SU-DHL-6 (cell line): ENCODE data around the gene BUD13.
A peak's percentile ranks its signal among the peaks of the same experiment; 100 is the strongest.

Experiments used
- H2AFZ ChIP-seq: fragments of 200-600 bp; sonication (generic); 2 replicates; pipeline ENCODE4 v1.6.1; 2014; ENCODE audit warnings: low read depth, mild to moderate bottlenecking, moderate library complexity, mixed read lengths, antibody characterized with exemption, low read length; ENCODE audit not compliant: severe bottlenecking
- H3F3A ChIP-seq: fragments of 200-600 bp; shearing (Covaris generic); 2 replicates; pipeline ENCODE4 v1.6.0; 2016; ENCODE audit warnings: antibody characterized with exemption, mild to moderate bottlenecking; ENCODE audit not compliant: insufficient read depth
- H3K27ac ChIP-seq: fragments of 200-600 bp; sonication (generic); 2 replicates; pipeline ENCODE4 v1.5.1; 2016; ENCODE audit warnings: low read depth, mild to moderate bottlenecking, low read length, moderate library complexity, mixed read lengths
- H3K27me3 ChIP-seq: fragments of 200-600 bp; sonication (generic), shearing (Covaris generic); 2 replicates; pipeline ENCODE4 v1.6.0; 2014; ENCODE audit warnings: mild to moderate bottlenecking, low read length
- H3K36me3 ChIP-seq: fragments of 200-600 bp; sonication (generic); 2 replicates; pipeline ENCODE4 v1.6.1; 2014; ENCODE audit warnings: mild to moderate bottlenecking, low read length, mixed read lengths
- H3K4me2 ChIP-seq: fragments of 300-600, 200-600 bp; shearing (Covaris generic), sonication (generic); 2 replicates; pipeline ENCODE4 v1.6.0; 2014; ENCODE audit warnings: low read length, low read depth, mild to moderate bottlenecking; ENCODE audit not compliant: poor library complexity, severe bottlenecking
- H3K4me3 ChIP-seq: fragments of 200-600 bp; sonication (generic); 2 replicates; pipeline ENCODE4 v1.5.1; 2014; ENCODE audit warnings: antibody characterized with exemption, low read length, mild to moderate bottlenecking, mixed read lengths; ENCODE audit not compliant: insufficient read depth, poor library complexity, severe bottlenecking
- H3K79me2 ChIP-seq: fragments of 200-600 bp; sonication (generic); 2 replicates; pipeline ENCODE4 v1.6.1; 2014; ENCODE audit warnings: mild to moderate bottlenecking, low read length, moderate library complexity; ENCODE audit not compliant: insufficient read depth
- H3K9ac ChIP-seq: fragments of 200-600 bp; sonication (generic); 2 replicates; pipeline ENCODE4 v1.7.0; 2014; ENCODE audit warnings: mild to moderate bottlenecking, low read length
- H3K9me2 ChIP-seq: fragments of 200-600 bp; sonication (generic); replicated peaks from 2 replicates; pipeline ENCODE4 v1.6.1; 2014; ENCODE audit warnings: low read length; ENCODE audit not compliant: insufficient read depth
- H3K9me3 ChIP-seq: fragments of 200-600 bp; sonication (generic); 2 replicates; pipeline ENCODE4 v1.6.1; 2014; ENCODE audit warnings: low read length, mixed read lengths; ENCODE audit not compliant: insufficient read depth
- H4K20me1 ChIP-seq: fragments of 200-600 bp; sonication (generic); 2 replicates; pipeline ENCODE4 v1.6.1; 2014; ENCODE audit warnings: low read depth, mild to moderate bottlenecking, antibody characterized with exemption, low read length, moderate library complexity, mixed read lengths
- CTCF ChIP-seq: fragments of 200-600 bp; sonication (generic); IDR thresholded peaks from one replicate; pipeline ENCODE4 v1.5.1; 2017; ENCODE audit warnings: antibody characterized with exemption, mild to moderate bottlenecking, low read length, moderate library complexity; ENCODE audit not compliant: insufficient read depth, poor library complexity, severe bottlenecking
- EZH2phosphoT487 ChIP-seq: fragments of 200-600 bp; sonication (generic), shearing (Covaris generic); conservative IDR thresholded peaks from 2 replicates; pipeline ENCODE4 v1.6.1; 2018; ENCODE audit warnings: mild to moderate bottlenecking, antibody characterized with exemption, low read length, moderate library complexity, mixed read lengths

Gene BUD13

GRCh38 chr11:116792869-116793771 is 20.3 kb upstream of the BUD13 start:
- Histone ChIP-seq H3K36me3 (no peaks in the 10 kb centered on the region), H3F3A (no peaks in the 10 kb centered on the region), H3K9me3 (no peaks in the 10 kb centered on the region), H3K27me3 (no peaks in the 10 kb centered on the region), H3K79me2 (no peaks in the 10 kb centered on the region), H4K20me1 (no peaks in the 10 kb centered on the region), H2AFZ (no peak overlapping the region), H3K4me3 (no peak overlapping the region), H3K9me2 (no peaks in the 10 kb centered on the region), H3K4me2 (no peak overlapping the region), H3K27ac (no peak overlapping the region), H3K9ac (no peak overlapping the region)
- no peak for TF ChIP-seq CTCF
- no peak for TF ChIP-seq EZH2phosphoT487

- no peaks in the 10 kb centered on the region for H3K9me3 ChIP-seq
- no peaks in the 10 kb centered on the region for H3K36me3 ChIP-seq
- no peaks in the 10 kb centered on the region for H4K20me1 ChIP-seq
- no peak overlapping the region for H3K4me2 ChIP-seq
- H3K27me3 ChIP-seq: no peaks in the 10 kb centered on the region
- H3K27ac ChIP-seq: no peak overlapping the region
- H3K9ac ChIP-seq: no peak overlapping the region
- no peak for TF ChIP-seq EZH2phosphoT487
- peaks cover 6% of the 10 kb centered on the region for H3K79me2 ChIP-seq
- H3K4me3 ChIP-seq: no peak overlapping the region
- H3K9me2 ChIP-seq: no peaks in the 10 kb centered on the region
- H2AFZ ChIP-seq: no peak overlapping the region
- no peaks in the 10 kb centered on the region for H3F3A ChIP-seq
Measured at GRCh38 chr11:116792144-116792868, 19.5 kb upstream of the BUD13 start.

GRCh38 chr11:116791813-116792143 is 19.0 kb upstream of the BUD13 start, which contains the start of gene APOA5:
Gene APOA5, minus strand, starts transcription at chr11:116791879. Its CDS starts 19 bp downstream, at chr11:116791860.
- H2AFZ ChIP-seq: peak within 1 kb of the TSS; percentile 74
- H3K9me3 ChIP-seq: no peaks in the 10 kb centered on the region
- no peak for TF ChIP-seq EZH2phosphoT487
- TF ChIP-seq CTCF: no peak
- H3K9ac ChIP-seq: peak within 1 kb of the TSS; percentile 12; the same call in 1 of the 2 replicates
- H3K79me2 ChIP-seq: peaks cover 11% of the 10 kb centered on the region
- H3K9me2 ChIP-seq: no peaks in the 10 kb centered on the region
- H3K4me3 ChIP-seq: no peak within 1 kb of the TSS
- H3K4me2 ChIP-seq: peak within 1 kb of the TSS; percentile 33
- H3F3A ChIP-seq: no peaks in the 10 kb centered on the region
- no peak within 1 kb of the TSS for H3K27ac ChIP-seq
- H4K20me1 ChIP-seq: no peaks in the 10 kb centered on the region
- no peaks in the 10 kb centered on the region for H3K36me3 ChIP-seq
- H3K27me3 ChIP-seq: no peaks in the 10 kb centered on the region
